HTERT RPE-1 (cell line): ENCODE measurements around the gene ATXN7L3.
"Not testable (repeated sequence)": the region's sequence is repeated elsewhere in the genome, so short reads cannot be mapped to it uniquely, and the experiment has no call there.

Source experiments
- in situ Hi-C: fragments of 300-500 bp; cut with MboI; formaldehyde crosslinking; loops from 4 replicates; pipeline ENCODE4 v1.14.3; 2020; ENCODE audit warnings: low sequenced_read_pairs

ATXN7L3 gene

GRCh38 chr17:44199553-44200477 lies at the start of gene ATXN7L3:
Gene ATXN7L3 (minus strand): TSS chr17:44199884. CDS start chr17:44198070, 1,814 bp downstream.
- in situ Hi-C loops: no loop called here

GRCh38 chr17:44247876-44248736 lies 48.4 kb upstream of the ATXN7L3 start:
- in situ Hi-C loops: no loop called here

GRCh38 chr17:44247440-44247841 lies 47.8 kb upstream of the ATXN7L3 start:
- in situ Hi-C loops: no loop called here

- in situ Hi-C loops: no loop called here
Observed at GRCh38 chr17:44241106-44241624, 41.5 kb upstream of the ATXN7L3 start.

- in situ Hi-C loops: not testable (repeated sequence)
Observed at GRCh38 chr17:44237886-44238285, 38.2 kb upstream of the ATXN7L3 start.

- in situ Hi-C loops: no loop called here
Observed at GRCh38 chr17:44236444-44236991, 36.8 kb upstream of the ATXN7L3 start.

GRCh38 chr17:44235583-44235936 lies 35.9 kb upstream of the ATXN7L3 start:
- in situ Hi-C loops: no loop called here

- in situ Hi-C loops: no loop called here
Observed at GRCh38 chr17:44233582-44233981, 33.9 kb upstream of the ATXN7L3 start.

GRCh38 chr17:44232061-44232460 lies 32.4 kb upstream of the ATXN7L3 start:
- in situ Hi-C loops: no loop called here

- in situ Hi-C loops: no loop called here
Observed at GRCh38 chr17:44230140-44230539, 30.5 kb upstream of the ATXN7L3 start.

GRCh38 chr17:44229090-44229489 lies 29.4 kb upstream of the ATXN7L3 start:
- in situ Hi-C loops: no loop called here

GRCh38 chr17:44223541-44224071 lies 23.9 kb upstream of the ATXN7L3 start:
- in situ Hi-C loops: no loop called here

- in situ Hi-C loops: no loop called here
Observed at GRCh38 chr17:44222112-44222869, 22.6 kb upstream of the ATXN7L3 start.

GRCh38 chr17:44221862-44222111 lies 22.1 kb upstream of the ATXN7L3 start:
- in situ Hi-C loops: no loop called here

GRCh38 chr17:44221084-44221861 lies 21.6 kb upstream of the ATXN7L3 start:
- in situ Hi-C loops: no loop called here

- in situ Hi-C loops: no loop called here
Observed at GRCh38 chr17:44220213-44221083, 20.8 kb upstream of the ATXN7L3 start.

GRCh38 chr17:44219616-44220212 lies 20.0 kb upstream of the ATXN7L3 start, which contains the start of gene UBTF:
Gene UBTF (minus strand): TSS chr17:44219675. CDS start chr17:44218229, 1,446 bp downstream.
- in situ Hi-C loops: no loop called here

GRCh38 chr17:44219108-44219615 lies 19.5 kb upstream of the ATXN7L3 start:
- in situ Hi-C loops: no loop called here
